ENCODE data around the gene LUM. TPM values are rescaled to one million over a fixed set of nuclear protein-coding genes. Genes with fewer than 3 reads are reported as not detected.
A peak's percentile ranks its signal among the peaks of the same experiment; 100 is the strongest.
"Not testable (repeated sequence)": the region's sequence is repeated elsewhere in the genome, so short reads cannot be mapped to it uniquely, and the experiment has no call there.

The LUM gene
- total RNA-seq, 1 donor from 2014 or later: 481 TPM

DNA sequence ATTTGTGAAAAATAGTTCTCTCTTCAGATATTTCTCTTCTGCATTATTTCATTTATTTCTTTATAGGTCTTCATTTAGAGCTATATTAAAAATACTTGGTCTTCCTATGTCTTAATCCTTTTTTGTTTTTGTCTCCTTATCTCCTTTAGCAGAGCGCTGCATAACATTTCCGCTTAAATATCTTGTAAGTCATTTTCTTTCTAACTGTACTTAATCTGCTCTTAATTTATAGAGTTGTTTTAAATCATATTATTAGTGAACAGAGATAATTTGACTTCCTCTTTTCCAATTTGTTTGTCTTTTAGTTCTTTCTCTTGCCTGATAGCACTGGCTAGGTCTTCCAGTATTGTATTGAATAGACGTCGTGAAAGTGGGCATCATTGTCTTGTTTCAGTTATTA lies 18.0 kb downstream of the LUM start:
- H3K36me3 Mint-ChIP-seq (ENCODE audit: low read depth): peaks cover 20% of the 10 kb centered on the region
- H3K4me3 Mint-ChIP-seq (ENCODE audit: unreplicated experiment): no peak overlapping the region

GRCh38 chr12:91091916-91092715 lies 19.2 kb downstream of the LUM start:
- DNase-seq (ENCODE audit: low spot score): no peak
- H3K36me3 Mint-ChIP-seq (ENCODE audit: low read depth): peaks cover 20% of the 10 kb centered on the region
- TF ChIP-seq CTCF (IDR thresholded peaks at IDR 0.05): no peak
- peak overlapping the region; percentile 9 for H3K27ac Mint-ChIP-seq (ENCODE audit: unreplicated experiment)
- H3K4me1 Mint-ChIP-seq (ENCODE audit: low read depth): peaks cover 28% of the 10 kb centered on the region
- no peaks in the 10 kb centered on the region for H3K27me3 Mint-ChIP-seq (ENCODE audit: low read depth)
- H3K9me3 Mint-ChIP-seq (ENCODE audit: low read depth): peaks cover 41% of the 10 kb centered on the region
- H3K4me3 Mint-ChIP-seq (ENCODE audit: unreplicated experiment): no peak overlapping the region

More for the DNA sequence above, 18.0 kb downstream of the LUM start:
- H3K27ac Mint-ChIP-seq (ENCODE audit: unreplicated experiment): no peak overlapping the region
- H3K9me3 Mint-ChIP-seq (ENCODE audit: low read depth): peaks cover 32% of the 10 kb centered on the region
- TF ChIP-seq CTCF (IDR thresholded peaks at IDR 0.05): no peak
- no peaks in the 10 kb centered on the region for H3K27me3 Mint-ChIP-seq (ENCODE audit: low read depth)
- no peak for DNase-seq (ENCODE audit: low spot score)
- peaks cover 36% of the 10 kb centered on the region for H3K4me1 Mint-ChIP-seq (ENCODE audit: low read depth)

DNA sequence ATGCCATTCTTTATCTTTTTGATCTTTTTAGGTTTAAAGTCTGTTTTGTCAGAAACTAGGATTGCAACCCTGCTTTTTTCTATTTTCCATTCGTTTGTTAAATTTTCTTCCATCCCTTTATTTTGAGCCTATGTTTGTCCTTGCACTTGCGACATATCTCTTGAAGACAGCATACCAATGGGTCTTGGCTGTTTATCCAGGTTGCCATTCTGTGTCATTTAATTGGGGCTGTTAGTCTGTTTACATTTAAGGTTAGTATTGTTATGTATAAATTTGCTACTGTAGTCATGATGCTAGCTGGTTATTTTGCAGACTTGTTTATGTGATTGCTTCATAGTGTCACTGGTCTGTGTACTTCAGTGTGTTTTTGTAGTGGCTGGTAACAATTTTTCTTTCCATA lies 21.3 kb downstream of the LUM start:
- H3K4me3 Mint-ChIP-seq (ENCODE audit: unreplicated experiment); H3K27me3 Mint-ChIP-seq (ENCODE audit: low read depth); H3K27ac Mint-ChIP-seq (ENCODE audit: unreplicated experiment); DNase-seq (ENCODE audit: low spot score): not testable (repeated sequence)
- peaks cover 39% of the 10 kb centered on the region for H3K9me3 Mint-ChIP-seq (ENCODE audit: low read depth)
- H3K4me1 Mint-ChIP-seq (ENCODE audit: low read depth): peaks cover 24% of the 10 kb centered on the region
- H3K36me3 Mint-ChIP-seq (ENCODE audit: low read depth): peaks cover 20% of the 10 kb centered on the region

DNA sequence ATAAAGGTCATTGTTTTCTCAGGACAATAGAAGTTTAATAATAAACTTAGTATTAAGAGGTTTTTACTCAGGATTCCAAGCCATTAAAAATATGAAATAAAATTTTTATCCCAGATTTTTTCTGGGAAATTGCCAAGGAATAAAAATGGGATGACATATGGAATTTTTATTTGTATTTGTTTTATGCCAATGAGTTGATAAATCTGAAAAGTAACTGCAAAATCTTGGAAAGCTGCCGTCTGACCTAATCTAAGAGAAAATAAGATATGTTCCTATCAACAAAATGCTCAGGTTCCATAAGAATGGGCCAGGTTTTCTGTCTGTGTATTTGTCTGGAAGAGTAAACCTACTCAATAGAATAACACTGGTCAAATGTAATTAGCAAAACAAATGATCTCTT lies 31.3 kb downstream of the LUM start:
- Mint-ChIP-seq H3K27ac (ENCODE audit: unreplicated experiment) (no peak overlapping the region), H3K4me1 (ENCODE audit: low read depth) (peaks cover 3% of the 10 kb centered on the region), H3K27me3 (ENCODE audit: low read depth) (no peaks in the 10 kb centered on the region), H3K4me3 (ENCODE audit: unreplicated experiment) (no peak overlapping the region), H3K36me3 (ENCODE audit: low read depth) (no peaks in the 10 kb centered on the region), H3K9me3 (ENCODE audit: low read depth) (peaks cover 9% of the 10 kb centered on the region)
- DNase-seq (ENCODE audit: low spot score): no peak
- TF ChIP-seq CTCF (IDR thresholded peaks at IDR 0.05): no peak

DNA sequence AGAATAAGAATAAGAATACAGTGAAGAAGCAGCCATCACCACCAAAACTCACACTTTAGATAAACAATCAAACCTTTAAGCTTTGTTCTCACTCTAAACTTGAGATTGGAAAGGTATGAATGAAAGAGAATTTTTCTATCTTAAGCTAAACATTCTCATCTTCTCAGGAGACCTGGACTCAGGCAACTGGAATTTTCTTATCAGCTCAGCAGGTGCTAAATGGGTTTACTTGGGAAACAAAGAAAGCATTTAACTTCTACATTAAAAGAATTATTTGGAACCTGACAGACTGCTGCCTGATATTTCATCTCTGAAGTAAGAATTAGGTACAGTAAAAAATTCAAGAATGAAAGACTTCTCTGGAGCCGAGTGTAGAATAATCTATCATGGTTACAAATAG lies 32.8 kb downstream of the LUM start:
- H3K4me3 Mint-ChIP-seq (ENCODE audit: unreplicated experiment): no peak overlapping the region
- peaks cover 9% of the 10 kb centered on the region for H3K9me3 Mint-ChIP-seq (ENCODE audit: low read depth)
- no peak for DNase-seq (ENCODE audit: low spot score)
- H3K27ac Mint-ChIP-seq (ENCODE audit: unreplicated experiment): no peak overlapping the region
- no peaks in the 10 kb centered on the region for H3K36me3 Mint-ChIP-seq (ENCODE audit: low read depth)
- peaks cover 18% of the 10 kb centered on the region for H3K4me1 Mint-ChIP-seq (ENCODE audit: low read depth)
- no peaks in the 10 kb centered on the region for H3K27me3 Mint-ChIP-seq (ENCODE audit: low read depth)
- TF ChIP-seq CTCF (IDR thresholded peaks at IDR 0.05): no peak
